HepG2 (cell line): ENCODE data around the gene HSPB8. TPM values are rescaled to one million over a fixed set of nuclear protein-coding genes. Genes with fewer than 3 reads are reported as not detected.

Experiments used
- ATAC-seq: fragments of 200-7000 bp; cut with Tn5 transposase; 3 replicates; pipeline ENCODE4 v1.9.1; 2020; ENCODE audit warnings: mild to moderate bottlenecking, moderate library complexity
- BruUV-seq: library from RNA; stranded (reverse); fragments of 400-500 nt; replicated peaks from 2 replicates; lab custom pipeline; 2021; lab: Mats Ljungman, UMichigan
- CTCF ChIA-PET: fragments of 300-600 bp; formaldehyde crosslinking; extraction: SDS; loops from one replicate; lab custom pipeline; 2021; ENCODE audit warnings: low total read pairs, inconsistent platforms, low intra/inter-chr PET ratio; lab: Yijun Ruan, JAX
- POLR2A ChIA-PET: fragments of 350-600 bp; sonication (Branson Sonifier 250); formaldehyde crosslinking; loops from one replicate; lab custom pipeline; 2020; ENCODE audit warnings: antibody characterized with exemption, inconsistent platforms; lab: Yijun Ruan, JAX
- DNase-seq: peaks from one replicate; pipeline ENCODE4 v3.0.0-alpha.2; 2015; ENCODE audit warnings: low spot score
- FAIRE-seq: peaks from 3 replicates; lab custom pipeline; 2011; peaks lifted over from hg19 to GRCh38; lab: Jason Lieb, UNC
- H2AFZ ChIP-seq: one replicate; pipeline ENCODE4 v1.6.1; 2011; ENCODE audit warnings: low read length, inconsistent platforms
- H3K27ac ChIP-seq: fragments of 300-600 bp; 3 replicates; pipeline ENCODE4 v1.8.0; 2011; ENCODE audit warnings: mixed run types, mild to moderate bottlenecking, mixed read lengths, low read length, inconsistent platforms; ENCODE audit not compliant: insufficient read depth; ENCODE audit errors: extremely low read length
- H3K27me3 ChIP-seq, 2 experiments: fragments of 200-600 bp in 1 of 2; 2 replicates in 1 of 2; 3 replicates in 1 of 2; pipeline versions ENCODE4 v1.6.0 to v1.8.0; 2011; ENCODE audit warnings: low read length in 2 of 2, mild to moderate bottlenecking in 2 of 2, moderate library complexity in 2 of 2, inconsistent platforms in 1 of 2; ENCODE audit not compliant: insufficient read depth in 2 of 2, control insufficient read depth in 1 of 2
- H3K36me3 ChIP-seq, 2 experiments: fragments of 200-600 bp in 1 of 2; replicated peaks in 1 of 2; 2 replicates in 1 of 2; 3 replicates in 1 of 2; pipeline versions ENCODE4 v1.5.1 to v1.8.0; 2011; ENCODE audit warnings: low read length in 2 of 2, inconsistent platforms in 1 of 2; ENCODE audit not compliant: insufficient read depth in 2 of 2, control insufficient read depth in 1 of 2
- H3K4me1 ChIP-seq: 2 replicates; pipeline ENCODE4 v1.5.1; 2012; ENCODE audit warnings: low read length, inconsistent platforms; ENCODE audit not compliant: insufficient read depth
- H3K4me2 ChIP-seq: 2 replicates; pipeline ENCODE4 v1.6.0; 2011; ENCODE audit warnings: low read depth, low read length, inconsistent platforms
- H3K4me3 ChIP-seq, 3 experiments: fragments of 200-600 bp in 1 of 3; sonication (generic), shearing (Covaris generic) in 1 of 3; replicated peaks in 1 of 3; 2 replicates each; pipeline ENCODE4 v1.5.1; 2011 to 2016; ENCODE audit warnings: low read length in 3 of 3, inconsistent platforms in 2 of 3, low read depth in 2 of 3, mild to moderate bottlenecking in 2 of 3, control low read depth in 1 of 3, mixed read lengths in 1 of 3; ENCODE audit not compliant: insufficient read depth in 1 of 3
- H3K79me2 ChIP-seq: one replicate; pipeline ENCODE4 v1.6.1; 2011; ENCODE audit warnings: low read length, inconsistent platforms; ENCODE audit not compliant: insufficient read depth
- H3K9ac ChIP-seq: 2 replicates; pipeline ENCODE4 v1.6.0; 2011; ENCODE audit warnings: mild to moderate bottlenecking, low read depth, low read length, inconsistent platforms; ENCODE audit not compliant: insufficient read depth
- H3K9me3 ChIP-seq: 2 replicates; pipeline ENCODE4 v1.5.1; 2012; ENCODE audit warnings: mild to moderate bottlenecking, low read length
- H4K20me1 ChIP-seq: 2 replicates; pipeline ENCODE4 v1.6.0; 2011; ENCODE audit warnings: inconsistent platforms, mild to moderate bottlenecking, low read length, moderate library complexity; ENCODE audit not compliant: insufficient read depth
- ARNT ChIP-seq: fragments of 450-650 bp; IDR thresholded peaks from 2 replicates; pipeline ENCODE4 v1.6.1; 2017
- GABPA ChIP-seq, 2 experiments: IDR thresholded peaks; 2 replicates each; pipeline ENCODE4 v1.6.1; 2011 to 2016; ENCODE audit warnings: low read depth in 2 of 2, low read length in 1 of 2, missing biosample characterization in 1 of 2, missing genetic modification characterization in 1 of 2
- KDM5B ChIP-seq: sonication (generic); formaldehyde crosslinking; IDR thresholded peaks from 2 replicates; pipeline ENCODE4 v1.4.0; 2020; ENCODE audit warnings: missing genetic modification reagents, mild to moderate bottlenecking, borderline replicate concordance
- NONO ChIP-seq, 2 experiments: fragments of 450-650 bp in 1 of 2; sonication (generic) in 1 of 2; formaldehyde crosslinking in 1 of 2; IDR thresholded peaks in 1 of 2; conservative IDR thresholded peaks in 1 of 2; 2 replicates each; pipeline versions ENCODE4 v1.6.1 to v1.8.0; 2017 to 2022; ENCODE audit warnings: mild to moderate bottlenecking in 1 of 2, missing genetic modification reagents in 1 of 2, moderate library complexity in 1 of 2
- TEAD3 ChIP-seq: optimal IDR thresholded peaks from 2 replicates; pipeline ENCODE3; 2016; ENCODE audit warnings: borderline replicate concordance
- WGBS: methylation state at CpG from one replicate; pipeline ENCODE4 v1.1.6; 2017; ENCODE audit warnings: low lambda C conversion rate; 5-methylcytosine and 5-hydroxymethylcytosine counted together
- in situ Hi-C: cut with HindIII; loops from 2 replicates; pipeline ENCODE4 v1.10.0; 2017; ENCODE audit warnings: low pct_unique_long_range_greater_than_20kb; ENCODE audit not compliant: extremely low pct_ligation_motif_present
- intact Hi-C: fragments of 100-400 bp; cut with micrococcal nuclease; formaldehyde crosslinking; loops from one replicate; pipeline ENCODE4 v1.10.0; 2022; ENCODE audit not compliant: unreplicated experiment
- polyA plus RNA-seq, 8 experiments: library from polyadenylated mRNA; depleted of rRNA in 3 of 8; stranded (reverse) in 7 of 8; unstranded in 1 of 8; fragments of >200 nt; fragmentation: Illumina TruSeq in 4 of 8; extraction: Trizol in 4 of 8; gene quantifications; 2 replicates each; pipeline versions ENCODE4 v1.2.1 to v1.2.3, GENCODE V29; 2011 to 2016; ENCODE audit warnings: low read depth in 4 of 8, missing spikeins in 1 of 8, mixed read lengths in 1 of 8; ENCODE audit not compliant: insufficient read depth in 1 of 8
- total RNA-seq, 5 experiments: library from RNA; depleted of rRNA; stranded (reverse); fragments of >200 nt; fragmentation: Illumina TruSeq; extraction: Trizol; gene quantifications; 2 replicates each; pipeline ENCODE4 v1.2.3, GENCODE V29; 2016; ENCODE audit warnings: low read depth in 1 of 5
- TF ChIP-seq, protein P1 (sequence below): IDR thresholded peaks from 2 replicates; pipeline ENCODE4 v1.6.1; 2016; ENCODE audit warnings: missing biosample characterization, missing genetic modification reagents, low read depth

Gene HSPB8
- total and polyA plus RNA-seq, 2 of the 13 experiments (the other 11 are each of a cell fraction or from before 2014, with no cell fraction given) = 0.49 to 0.54 TPM

GRCh38 chr12:119231774-119232173 is 53.0 kb downstream of the HSPB8 start (continued):
- TF ChIP-seq NONO (IDR thresholded peaks at IDR 0.05) (no peak), NONO (CRISPR knock-in tag; conservative IDR thresholded peaks at IDR 0.05) (no peak), KDM5B (CRISPR knock-in tag) (no peak), GABPA (IDR thresholded peaks at IDR 0.05; ENCODE audit: low read depth, low read length) (no peak), GABPA (CRISPR knock-in tag; IDR thresholded peaks at IDR 0.05; ENCODE audit: low read depth) (no peak)

DNA sequence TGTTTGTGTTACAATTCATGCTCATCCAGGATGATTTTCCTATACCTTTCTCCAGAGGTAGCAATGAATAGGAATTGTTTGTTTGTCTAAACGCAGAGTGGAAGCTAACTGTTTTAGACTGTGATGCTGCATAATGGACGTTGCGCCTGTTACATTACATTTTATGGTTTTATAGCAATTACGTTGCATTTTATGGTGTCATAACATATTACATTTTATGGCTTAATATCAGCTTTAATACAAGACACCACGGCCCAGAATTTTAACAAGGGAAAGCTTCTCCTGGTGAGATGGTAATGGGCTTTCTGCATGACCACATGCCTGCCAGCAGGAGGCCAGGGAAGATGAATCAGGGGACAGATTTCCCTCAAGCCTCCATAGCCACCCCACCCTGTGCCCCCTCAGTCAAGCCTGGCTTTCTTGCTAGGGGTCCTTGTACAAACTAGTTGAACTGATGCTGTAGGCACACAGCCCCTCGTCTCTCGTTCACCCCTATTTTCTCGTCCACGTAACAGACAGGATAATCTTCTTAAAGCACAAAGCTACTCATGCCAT is 56.5 kb downstream of the HSPB8 start:
- DNase-seq (no peak), FAIRE-seq (no peak), ATAC-seq (peak; percentile 62)
- ChIA-PET POLR2A (no interaction called here), CTCF (no interaction called here)
- TF ChIP-seq ARNT = no peak
- TF ChIP-seq, protein P1, sequence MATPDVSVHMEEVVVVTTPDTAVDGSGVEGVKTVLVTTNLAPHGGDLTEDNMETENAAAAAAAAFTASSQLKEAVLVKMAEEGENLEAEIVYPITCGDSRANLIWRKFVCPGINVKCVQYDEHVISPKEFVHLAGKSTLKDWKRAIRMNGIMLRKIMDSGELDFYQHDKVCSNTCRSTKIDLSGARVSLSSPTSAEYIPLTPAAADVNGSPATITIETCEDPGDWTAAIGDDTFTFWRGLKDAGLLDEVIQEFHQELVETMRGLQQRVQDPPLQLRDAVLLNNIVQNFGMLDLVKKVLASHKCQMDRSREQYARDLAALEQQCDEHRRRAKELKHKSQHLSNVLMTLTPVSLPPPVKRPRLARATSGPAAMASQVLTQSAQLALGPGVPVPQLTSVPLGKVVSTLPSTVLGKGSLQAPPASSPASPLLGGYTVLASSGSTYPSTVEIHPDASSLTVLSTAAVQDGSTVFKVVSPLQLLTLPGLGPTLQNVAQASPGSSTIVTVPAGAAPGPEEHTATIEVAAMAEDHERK (CRISPR knock-in tag) = no peak
- TF ChIP-seq TEAD3 (CRISPR knock-in tag) = peak; percentile 91
- Histone ChIP-seq H2AFZ (no peak overlapping the region), H3K27ac (no peak overlapping the region), H3K4me1 (no peaks in the 10 kb centered on the region), H3K36me3 (no peaks in the 10 kb centered on the region), H3K27me3 (no peaks in the 10 kb centered on the region), H3K4me3 (no peak overlapping the region), H3K9me3 (no peaks in the 10 kb centered on the region), H3K9ac (no peak overlapping the region), H3K79me2 (no peaks in the 10 kb centered on the region), H3K4me2 (no peak overlapping the region), H4K20me1 (0 out of 2 replicates have a peak, but pooled peaks cover 3% of the 10 kb centered on the region)
- in situ Hi-C loops = no loop called here
- BruUV-seq = no TSS peak
- 23% methylated on average over 9 of the region's 9 CpGs for WGBS
- intact Hi-C loops = no loop called here
